Measurements from ENCODE around the gene CSTB.
"Not testable (repeated sequence)": the region's sequence is repeated elsewhere in the genome, so short reads cannot be mapped to it uniquely, and the experiment has no call there.

The CSTB gene, protein sequence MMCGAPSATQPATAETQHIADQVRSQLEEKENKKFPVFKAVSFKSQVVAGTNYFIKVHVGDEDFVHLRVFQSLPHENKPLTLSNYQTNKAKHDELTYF

DNA sequence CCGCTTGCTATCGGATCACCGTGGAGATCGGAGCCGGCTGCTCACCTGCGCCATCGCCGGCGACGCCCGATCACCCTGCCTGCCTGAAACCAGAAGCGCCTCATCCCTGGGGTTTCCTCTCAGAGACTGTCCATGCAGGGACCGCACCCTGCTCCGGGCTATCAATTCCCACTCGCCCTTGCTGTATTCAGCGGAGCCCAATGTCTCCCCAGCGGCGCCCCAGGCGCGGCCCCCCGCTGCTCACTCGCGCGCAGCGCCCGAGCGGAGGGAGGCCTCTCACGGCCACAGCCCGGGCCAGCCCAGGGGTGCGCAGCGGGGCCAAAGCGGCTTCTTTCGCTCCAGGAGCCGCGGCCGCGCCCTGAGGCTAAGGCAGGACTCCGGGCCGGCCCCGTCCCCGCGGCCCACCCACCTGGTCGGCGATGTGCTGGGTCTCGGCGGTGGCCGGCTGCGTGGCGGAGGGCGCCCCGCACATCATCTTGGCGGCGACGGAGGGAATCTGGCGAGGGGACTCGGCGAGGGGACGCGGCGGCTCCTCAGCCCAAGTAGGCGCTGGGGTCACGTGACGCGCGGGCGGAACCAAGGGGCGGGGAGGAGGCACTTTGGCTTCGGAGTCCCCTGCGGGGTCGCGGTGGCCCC, at the start of gene CSTB:
Gene CSTB, minus strand, starts transcription at position 514 of the 636 bp plus-strand sequence. Its CDS starts 39 bp downstream, at position 475.
- peak; percentile 82 for DNase-seq (ENCODE audit: low spot score)

DNA sequence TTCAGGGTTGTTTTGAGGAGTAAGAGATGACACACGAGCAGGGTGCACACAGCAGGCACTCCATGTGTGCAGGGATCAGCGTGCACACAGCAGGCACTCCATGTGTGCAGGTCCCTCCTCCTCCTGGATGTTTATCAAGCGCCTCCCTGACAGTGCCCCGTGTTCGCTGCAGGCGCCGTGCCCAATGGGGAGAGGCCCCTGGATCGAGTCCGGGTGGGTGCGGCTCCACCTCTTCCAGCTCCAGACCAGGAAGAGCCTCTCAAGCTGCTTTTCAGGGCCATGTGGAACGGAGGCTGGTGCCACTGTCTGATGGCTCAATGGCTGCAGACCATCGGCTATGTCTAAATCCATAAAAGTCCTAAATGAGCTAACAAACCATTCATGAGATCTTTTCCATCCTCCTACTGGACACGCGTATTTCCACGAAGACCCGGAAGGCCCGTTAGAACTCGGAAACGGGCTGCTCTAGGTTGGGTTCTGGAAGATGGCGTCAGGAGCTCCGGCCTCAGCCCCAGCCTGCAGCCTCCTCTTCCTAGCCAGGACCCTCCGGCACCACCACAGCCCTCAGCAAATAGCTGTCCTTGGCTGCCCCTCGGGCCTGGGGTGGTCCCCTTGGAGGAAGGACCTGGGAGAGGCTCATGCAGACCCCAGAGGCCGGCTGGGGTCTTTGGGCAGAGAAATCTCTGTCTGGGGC, 49.3 kb upstream of the CSTB start:
- no peak for DNase-seq (ENCODE audit: low spot score)

DNA sequence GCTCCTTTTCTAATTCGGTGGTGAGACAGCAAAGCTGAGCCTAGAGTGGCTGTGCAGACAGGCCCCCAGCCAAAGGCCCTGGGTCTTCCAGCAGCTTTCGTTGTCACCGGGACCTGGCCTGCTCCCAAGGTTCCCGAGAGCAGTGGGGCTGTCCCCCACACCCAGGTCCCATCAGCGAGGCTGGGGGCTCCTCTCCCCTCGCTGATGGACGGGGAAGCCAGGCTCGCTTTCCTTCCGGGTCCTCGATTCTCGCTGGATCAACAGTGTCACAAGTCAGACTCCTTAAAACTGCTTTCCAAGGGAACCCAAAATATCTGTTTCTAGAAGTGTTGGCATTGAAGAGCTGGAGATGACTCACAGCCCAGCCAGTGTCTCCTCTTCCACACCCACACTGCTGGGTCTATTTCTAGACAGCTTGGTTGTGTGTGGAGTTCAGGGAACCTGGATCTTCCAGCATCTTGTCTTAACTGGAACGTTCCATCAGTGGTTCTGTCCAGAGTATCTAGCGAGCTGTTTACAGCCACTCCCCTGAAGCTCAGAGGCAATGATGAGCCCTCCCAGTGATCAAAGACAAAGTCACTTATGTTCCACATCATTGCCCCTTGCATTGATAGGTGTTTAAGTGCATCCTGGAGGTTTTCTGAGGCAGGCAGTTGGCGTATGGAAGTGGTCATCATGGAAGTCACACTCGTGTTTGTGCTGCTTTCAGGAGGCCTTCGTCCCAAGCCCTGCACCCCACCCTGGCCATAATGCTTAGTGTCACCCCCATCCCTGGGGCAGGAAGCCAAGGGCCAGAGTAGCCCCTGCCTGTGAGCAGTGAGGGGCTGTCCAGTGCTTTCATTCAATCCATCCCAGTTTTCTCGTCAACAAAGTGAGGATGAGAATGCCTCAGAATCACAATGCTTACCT, 48.5 kb upstream of the CSTB start:
- no peak for DNase-seq (ENCODE audit: low spot score)

DNA sequence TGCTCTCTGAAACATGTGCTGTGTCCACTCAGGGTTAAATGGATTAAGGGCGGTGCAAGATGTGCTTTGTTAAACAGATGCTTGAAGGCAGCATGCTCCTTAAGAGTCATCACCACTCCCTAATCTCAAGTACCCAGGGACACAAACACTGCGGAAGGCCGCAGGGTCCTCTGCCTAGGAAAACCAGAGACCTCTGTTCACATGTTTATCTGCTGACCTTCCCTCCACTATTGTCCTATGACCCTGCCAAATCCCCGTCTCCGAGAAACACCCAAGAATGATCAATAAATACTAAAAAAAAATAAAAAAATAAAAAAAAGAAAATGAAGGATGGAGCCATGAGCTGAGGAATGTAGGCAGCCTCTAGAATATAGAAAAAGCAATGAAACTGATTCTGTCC, 46.6 kb upstream of the CSTB start:
- not testable (repeated sequence) for DNase-seq (ENCODE audit: low spot score)

DNA sequence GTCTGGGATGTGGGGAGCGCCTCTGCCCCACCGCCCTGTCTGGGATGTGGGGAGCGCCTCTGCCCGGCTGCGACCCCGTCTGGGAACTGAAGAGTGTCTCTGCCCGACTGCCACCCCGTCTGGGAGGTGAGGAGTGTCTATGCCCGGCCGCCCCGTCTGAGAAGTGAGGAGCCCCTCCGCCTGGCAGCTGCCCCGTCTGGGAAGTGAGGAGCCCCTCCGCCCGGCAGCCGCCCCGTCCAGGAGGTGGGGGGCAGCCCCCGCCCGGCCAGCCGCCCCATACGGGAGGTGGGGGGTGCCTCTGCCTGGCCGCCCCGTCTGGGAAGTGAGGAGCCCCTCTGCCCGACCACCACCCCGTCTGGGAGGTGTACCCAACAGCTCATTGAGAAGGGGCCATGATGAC, 46.1 kb upstream of the CSTB start:
- DNase-seq (ENCODE audit: low spot score), result not testable (repeated sequence)

DNA sequence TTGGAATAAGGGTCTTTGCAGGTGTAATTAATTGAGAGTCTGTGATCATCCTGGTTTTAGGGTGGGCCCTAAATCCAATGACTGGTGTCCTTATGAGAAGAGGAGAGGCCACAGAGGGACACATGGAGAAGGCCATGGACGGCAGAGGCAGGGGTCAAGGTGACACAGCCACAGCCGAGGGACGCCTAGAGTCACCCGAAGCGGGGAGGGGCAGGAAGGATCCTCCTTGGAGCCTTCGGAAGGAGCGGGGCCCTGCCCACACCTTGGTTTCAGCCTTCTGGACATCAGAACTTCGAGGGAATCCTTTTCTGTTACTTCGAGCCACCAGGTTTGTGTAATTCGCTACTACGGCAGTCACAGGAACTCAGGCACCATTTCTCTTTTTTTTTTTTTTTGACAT, 44.4 kb upstream of the CSTB start:
- DNase-seq (ENCODE audit: low spot score), result no peak

DNA sequence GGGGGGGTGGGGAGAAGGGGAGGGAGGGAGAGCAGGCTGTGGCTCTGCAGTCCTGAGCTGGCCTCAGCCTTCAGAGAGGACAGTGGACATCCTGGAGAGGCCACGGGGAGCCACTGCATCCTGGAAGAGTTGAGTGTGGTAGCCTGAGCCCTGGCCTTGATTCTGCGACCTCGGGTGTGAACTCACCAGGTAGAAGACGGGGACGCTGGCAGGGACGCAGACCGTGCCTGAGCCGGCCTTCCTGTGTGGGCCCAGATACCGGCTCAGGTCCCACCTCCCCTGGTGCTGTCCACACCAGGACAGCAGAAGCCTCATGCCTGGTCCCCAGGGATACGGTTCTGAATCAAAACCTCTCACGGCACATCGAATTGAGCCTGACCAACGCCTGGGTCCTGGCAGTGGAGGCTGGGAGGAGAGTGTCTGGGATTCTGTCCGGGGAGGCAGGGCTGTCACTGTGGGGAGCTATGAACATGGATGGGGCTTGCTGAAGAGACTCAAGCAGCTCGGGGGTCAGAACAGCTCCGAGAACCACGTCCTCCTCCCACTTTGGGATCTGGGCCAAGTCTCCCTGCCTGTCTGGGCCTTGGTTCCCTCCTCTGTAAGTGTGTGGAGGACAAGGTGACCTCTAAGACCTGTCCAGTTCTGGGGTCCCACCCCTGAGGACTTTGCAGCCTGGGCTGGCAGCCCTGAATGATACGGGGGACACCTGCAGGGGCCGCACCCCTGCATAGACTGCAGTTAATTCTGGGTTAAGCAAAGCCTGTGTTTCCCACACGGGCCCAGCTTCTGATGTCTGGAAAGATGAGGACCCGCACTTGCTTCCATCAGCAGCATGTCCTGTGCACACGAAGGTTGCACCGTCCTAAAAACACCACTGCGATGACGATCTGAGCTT, 43.6 kb upstream of the CSTB start:
- no peak for DNase-seq (ENCODE audit: low spot score)

DNA sequence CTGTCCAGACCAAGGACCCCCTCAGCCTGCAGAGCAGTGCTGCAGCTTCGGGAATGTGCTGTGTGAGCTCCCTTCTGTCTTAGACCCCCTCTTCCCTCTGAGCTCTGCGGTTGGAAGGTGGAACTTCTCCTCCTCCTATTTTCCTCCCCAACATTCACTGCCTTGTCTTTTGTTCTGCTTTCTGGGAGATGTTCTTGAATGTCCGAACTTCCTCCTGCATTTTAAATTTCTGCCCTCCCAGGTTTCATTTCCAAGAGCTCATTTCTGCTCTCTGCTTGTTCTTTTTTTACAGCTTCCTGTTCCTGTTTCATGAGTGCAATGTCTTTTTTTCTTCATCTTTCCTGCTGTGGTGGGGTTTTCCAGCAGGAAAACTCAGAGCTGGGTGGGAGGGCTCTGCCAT, 42.6 kb upstream of the CSTB start:
- DNase-seq (ENCODE audit: low spot score), result peak; percentile 42

DNA sequence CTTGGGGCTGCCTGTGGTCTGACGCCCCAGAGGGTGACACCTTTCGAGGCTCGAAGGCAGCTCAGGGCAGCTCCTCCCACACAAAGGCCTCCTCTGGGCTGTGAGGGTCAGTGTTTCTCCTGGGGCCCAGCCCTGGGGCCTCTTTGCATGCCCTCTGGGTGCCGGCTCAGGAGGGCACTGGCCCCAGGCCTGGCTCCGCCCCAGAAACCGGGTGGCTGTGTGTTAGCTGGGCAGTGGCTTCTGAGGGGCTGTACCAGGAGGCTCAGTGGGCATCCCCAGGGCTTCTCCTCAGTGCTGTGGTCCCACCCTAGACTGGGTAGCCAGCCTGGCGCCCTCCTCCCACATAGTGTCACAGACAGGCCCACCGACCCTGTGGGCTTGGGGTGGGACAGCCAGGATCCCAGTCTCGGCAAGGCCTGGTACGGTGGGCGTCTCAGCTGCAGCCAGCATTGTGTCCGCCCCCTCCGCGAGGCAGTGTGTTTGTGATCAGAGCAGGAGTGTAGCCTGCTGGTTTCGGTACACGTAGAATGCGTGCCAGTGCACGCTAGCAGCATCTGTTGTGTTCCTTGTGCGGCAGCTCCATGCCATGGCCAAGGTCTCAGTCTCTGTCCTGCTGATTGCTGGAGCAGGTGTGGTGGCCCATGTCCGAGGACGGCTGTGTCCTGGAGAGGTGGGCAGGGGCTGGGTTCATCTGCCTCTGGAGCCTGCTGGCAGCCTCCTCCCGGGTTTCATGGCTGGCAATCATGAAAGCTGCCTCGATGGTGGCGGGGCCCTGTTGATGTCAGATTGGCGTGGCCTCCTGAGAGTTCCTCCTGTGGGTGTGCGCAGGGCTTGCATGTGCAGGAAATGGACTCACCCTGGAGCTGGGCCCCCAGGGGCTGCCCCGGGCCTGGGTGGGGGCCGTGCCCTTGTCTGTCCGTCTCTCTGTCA, 41.3 kb upstream of the CSTB start:
- no peak for DNase-seq (ENCODE audit: low spot score)

DNA sequence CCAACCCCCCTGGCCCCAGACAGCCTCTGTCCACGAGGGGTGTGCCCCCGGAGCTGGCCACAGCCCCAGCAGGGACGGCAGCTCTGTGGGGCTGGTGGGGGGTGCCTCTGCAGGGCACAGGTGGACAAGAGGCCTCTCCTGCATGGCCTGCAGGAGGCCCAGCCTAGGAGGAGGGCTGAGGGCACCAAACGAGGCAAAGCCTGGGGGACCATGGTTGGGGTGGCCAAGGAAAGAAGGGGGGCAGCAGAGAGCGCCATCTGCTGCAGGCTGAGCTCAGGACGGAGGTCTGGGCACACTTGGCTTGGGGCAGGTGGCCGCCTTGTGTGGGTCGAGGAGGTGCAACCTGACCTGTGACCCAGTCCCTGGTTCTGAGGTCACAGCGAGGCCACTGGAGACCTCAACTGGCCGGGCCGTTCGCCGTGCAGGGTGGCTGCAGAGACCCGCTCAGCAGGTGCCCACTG, 40.5 kb upstream of the CSTB start:
- no peak for DNase-seq (ENCODE audit: low spot score)

DNA sequence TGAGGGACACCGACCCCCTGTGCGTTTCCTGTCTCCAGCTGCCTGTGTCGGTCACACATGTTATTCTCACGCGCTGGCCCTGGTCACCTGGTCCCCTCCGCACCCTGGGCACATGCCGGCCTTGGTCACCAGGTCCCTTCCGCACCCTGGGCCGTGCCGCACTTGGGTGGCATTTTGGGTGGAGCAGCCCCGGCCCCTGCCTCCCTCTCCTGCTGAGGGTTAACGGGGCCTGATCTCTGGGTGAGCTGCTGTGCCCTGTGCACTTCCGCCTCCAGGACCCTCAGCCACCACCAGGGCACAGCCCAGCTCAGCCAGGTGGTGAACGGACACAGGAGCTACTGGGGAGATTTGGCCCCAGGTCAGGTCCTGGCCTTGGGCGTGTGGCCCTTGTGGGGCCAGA, 39.9 kb upstream of the CSTB start:
- DNase-seq (ENCODE audit: low spot score), result no peak

DNA sequence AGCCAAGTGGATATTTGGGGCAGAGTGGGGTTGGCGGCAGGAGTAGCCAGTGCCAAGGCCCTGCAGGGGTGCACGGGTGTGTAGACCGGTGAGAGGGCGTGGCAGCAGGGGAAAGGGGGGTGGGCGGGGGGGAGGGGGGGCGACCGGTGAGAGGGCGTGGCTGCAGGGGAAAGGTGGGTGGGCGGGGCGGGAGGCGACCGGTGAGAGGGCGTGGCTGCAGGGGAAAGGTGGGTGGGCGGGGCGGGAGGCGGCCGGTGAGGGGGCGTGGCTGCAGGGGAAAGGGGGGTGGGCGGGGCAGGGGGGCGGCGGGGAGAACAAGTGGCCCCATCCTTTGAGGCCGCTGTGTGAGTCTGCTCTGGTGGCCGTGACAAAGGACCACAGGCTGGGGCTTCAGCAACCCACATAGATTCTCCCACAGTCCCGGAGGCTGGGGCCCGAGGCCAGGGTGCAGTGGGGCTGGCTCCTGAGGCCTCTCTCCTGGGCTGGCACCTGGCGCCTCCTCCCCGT, 39.1 kb upstream of the CSTB start:
- no peak for DNase-seq (ENCODE audit: low spot score)

DNA sequence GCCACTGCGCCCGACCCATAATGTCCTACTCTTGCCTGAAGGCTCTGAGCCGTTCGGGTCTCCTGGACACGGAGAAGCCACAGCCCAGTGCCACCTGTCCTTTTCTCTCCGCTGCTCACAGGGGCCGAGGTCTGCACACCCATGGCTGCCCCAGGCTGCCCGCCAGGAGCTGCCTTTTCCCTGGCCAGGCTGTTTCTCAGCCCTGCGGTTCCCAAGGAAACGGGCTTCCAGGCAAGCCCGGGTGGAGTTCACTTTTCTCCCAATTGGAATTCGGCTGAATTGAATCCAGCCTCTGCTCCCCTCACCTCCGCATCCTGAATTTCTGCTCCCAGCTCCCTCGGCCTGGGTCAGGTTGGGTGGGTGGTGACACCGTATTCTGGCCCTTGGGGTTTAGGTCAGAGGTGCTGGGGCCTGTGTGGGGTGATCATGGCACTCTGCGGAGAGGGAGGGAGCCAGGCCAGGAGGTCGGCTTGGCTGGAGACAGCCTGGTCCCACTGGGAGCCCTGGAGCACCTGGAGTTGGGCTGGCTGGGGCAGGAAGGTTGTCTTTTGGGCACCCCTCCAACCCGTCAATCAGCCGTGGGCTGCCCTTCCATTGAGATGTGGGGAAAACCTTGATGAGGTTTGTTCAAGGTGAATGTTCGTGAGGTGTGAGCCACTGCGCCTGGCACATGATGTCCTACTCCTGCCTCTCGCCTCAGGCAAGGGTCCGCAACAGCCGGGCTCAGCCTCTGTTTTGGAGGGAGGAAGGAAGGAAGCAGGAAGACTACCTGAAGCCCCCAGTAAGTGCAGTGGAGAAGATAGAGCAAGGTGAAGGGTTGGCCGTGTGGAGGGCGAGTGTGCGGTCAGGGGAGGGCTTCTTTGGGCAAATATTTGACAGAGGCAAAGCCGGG, 38.4 kb upstream of the CSTB start:
- DNase-seq (ENCODE audit: low spot score), result no peak

DNA sequence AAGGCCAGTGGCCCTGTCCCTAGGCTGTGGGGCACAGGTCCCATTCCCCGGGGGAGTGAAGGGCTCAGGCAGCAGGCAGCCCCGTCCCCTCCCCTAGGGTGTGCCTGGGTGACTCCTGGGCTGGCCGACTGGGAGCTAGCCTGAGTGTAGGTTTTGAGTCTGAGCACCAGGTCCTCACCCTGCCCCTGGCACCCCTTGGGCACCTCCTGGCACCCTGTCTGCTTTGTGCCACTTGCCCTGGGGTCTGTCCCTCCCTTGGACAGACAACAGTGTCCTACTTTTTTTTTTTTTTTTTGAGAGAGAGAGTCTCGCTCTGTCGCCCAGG, 37.5 kb upstream of the CSTB start:
- no peak for DNase-seq (ENCODE audit: low spot score)

DNA sequence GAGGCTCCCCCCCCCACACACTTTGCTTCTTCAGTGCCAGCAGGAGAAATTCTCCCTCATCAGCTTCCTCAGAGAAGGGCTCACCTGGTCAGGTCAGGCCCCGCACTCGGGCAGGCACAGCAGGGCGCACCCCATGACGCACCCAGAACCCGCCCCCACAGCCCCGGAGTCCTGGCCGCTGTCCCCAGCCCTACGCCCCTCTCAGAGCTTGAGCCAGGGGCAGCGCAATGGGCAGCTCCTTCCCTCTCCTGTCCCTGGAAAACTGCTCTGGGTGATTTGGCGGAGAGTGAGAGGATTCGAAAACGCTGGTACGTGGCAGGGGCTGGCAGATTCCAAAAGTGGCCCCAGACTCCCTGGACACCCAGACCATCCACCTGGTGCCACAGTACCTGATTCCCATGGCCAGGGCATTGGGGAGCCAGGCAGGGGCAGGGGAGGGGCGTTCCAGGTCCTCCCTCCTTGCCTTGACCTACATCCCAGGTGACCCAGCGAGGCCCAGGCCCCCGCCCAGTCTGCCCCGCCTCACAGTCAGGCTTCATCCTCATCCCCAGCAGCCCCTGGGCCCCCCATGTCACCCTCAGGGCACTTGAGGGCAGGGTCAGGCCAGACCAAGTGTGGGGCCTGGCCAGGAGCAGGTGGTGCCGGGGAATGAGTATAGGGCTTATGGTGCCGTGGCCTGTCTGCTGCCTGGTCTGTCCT, 37.0 kb upstream of the CSTB start:
- no peak for DNase-seq (ENCODE audit: low spot score)

DNA sequence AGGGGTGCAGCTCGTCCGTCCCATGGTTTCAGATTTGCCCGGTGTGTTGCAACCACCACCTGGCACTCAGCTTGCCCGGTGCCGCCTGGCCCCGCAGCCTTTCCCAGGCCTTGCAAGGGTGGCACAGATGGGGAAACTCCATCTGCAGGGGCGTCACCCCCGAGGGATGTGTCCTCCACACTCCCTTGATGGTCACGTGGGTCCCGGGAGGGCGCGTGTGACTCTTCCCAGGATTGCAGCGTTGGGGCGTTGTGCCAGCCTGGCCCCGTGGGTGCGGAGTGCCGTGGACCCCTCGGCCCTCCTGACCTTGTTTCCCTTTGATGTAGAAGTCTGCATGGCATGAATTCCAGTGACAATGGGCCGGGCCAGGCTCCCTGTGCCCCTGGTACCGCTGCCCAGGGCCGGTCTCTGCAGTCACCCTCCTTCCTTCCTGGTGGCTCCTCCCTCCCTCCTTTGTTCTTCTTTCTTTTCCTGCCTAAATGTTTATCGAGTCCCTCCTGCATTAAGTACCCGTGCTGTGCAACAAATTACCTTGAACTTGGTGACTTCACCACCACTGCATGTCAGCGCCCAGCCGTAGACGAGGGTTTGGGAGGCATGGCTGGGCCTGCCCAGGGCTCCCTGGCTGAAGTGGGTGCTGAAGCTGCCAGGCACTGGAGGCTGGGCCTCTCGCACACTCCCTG, 36.2 kb upstream of the CSTB start:
- no peak for DNase-seq (ENCODE audit: low spot score)

DNA sequence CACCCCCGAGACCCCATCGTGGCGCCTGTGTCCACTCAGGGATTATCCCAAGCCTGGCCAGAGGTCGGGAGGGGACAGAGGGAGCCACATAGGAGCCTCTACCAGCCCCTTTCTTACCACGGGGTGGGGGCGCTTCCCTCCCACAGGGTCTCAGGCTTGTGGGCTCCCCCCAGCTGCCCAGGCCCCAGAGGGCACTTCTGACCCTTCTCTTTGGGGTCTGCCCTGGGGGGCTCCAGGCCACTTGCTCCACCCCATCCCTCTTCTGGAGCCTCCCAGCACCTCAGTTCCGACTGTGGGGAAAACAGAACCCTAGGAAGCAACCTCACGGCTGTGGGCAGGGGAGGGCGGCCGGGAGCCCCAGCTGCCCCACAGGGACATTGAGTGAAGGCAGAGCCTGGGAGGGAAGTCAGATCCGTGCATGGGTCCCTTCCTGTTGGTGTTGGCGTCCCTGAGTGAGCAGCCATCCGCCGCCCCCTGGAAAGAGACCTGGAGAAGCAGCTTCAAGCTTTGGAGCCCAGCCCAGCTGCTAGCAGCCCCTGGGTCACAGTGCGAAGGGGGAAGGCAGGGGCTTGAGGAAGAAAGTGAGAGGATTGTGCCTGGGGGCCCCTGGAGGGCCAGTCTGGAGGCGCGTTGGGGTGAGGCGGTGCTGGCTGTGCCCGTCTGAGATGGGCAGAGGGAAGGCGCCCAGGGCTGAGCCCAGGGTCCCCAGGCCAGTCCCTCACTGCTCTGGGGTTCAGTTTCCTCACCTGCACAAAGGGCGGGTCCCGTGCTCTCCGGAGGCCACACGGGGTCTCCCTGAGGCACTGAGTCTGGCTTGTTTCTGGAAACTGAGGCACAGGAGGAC, 35.4 kb upstream of the CSTB start:
- no peak for DNase-seq (ENCODE audit: low spot score)
